MM.1S (cell line): ENCODE data around the gene BACE1.

Experiments
- DNase-seq: peaks from one replicate; pipeline ENCODE4 v3.0.0-alpha.2; 2015
- H2AFZ ChIP-seq: fragments of 300-600 bp; sonication (generic); 2 replicates; pipeline ENCODE4 v1.6.0; 2016; ENCODE audit warnings: antibody characterized with exemption, low read length
- H3F3A ChIP-seq: fragments of 300-600 bp; sonication (generic); 2 replicates; pipeline ENCODE4 v1.6.1; 2016; ENCODE audit warnings: mild to moderate bottlenecking, antibody characterized with exemption, low read length, moderate library complexity, mixed read lengths; ENCODE audit not compliant: insufficient read depth
- H3K27ac ChIP-seq: fragments of 300-600 bp; sonication (generic); 2 replicates; pipeline ENCODE4 v1.5.1; 2016; ENCODE audit warnings: mild to moderate bottlenecking, low read length
- H3K27me3 ChIP-seq: fragments of 300-600 bp; sonication (generic); replicated peaks from 2 replicates; pipeline ENCODE4 v1.6.0; 2016; ENCODE audit warnings: low read length; ENCODE audit not compliant: insufficient read depth
- H3K36me3 ChIP-seq: fragments of 300-600 bp; sonication (generic); replicated peaks from 2 replicates; pipeline ENCODE4 v1.6.1; 2016; ENCODE audit warnings: mild to moderate bottlenecking, low read length, mixed read lengths; ENCODE audit not compliant: insufficient read depth
- H3K4me1 ChIP-seq: fragments of 300-600 bp; sonication (generic); 2 replicates; pipeline ENCODE4 v1.6.1; 2016; ENCODE audit warnings: low read length, mixed read lengths
- H3K4me2 ChIP-seq: fragments of 300-600 bp; sonication (generic); 2 replicates; pipeline ENCODE4 v1.6.0; 2016; ENCODE audit warnings: low read depth, low read length
- H3K4me3 ChIP-seq: fragments of 300-600 bp; sonication (generic); 2 replicates; pipeline ENCODE4 v1.5.1; 2016; ENCODE audit warnings: low read length, mixed read lengths
- H3K79me2 ChIP-seq: fragments of 300-600 bp; sonication (generic); 2 replicates; pipeline ENCODE4 v1.6.1; 2016; ENCODE audit warnings: mixed run types, low read length, mixed read lengths
- H3K9ac ChIP-seq: fragments of 300-600 bp; sonication (generic); 2 replicates; pipeline ENCODE4 v1.6.1; 2016; ENCODE audit warnings: low read length, mixed read lengths
- H3K9me2 ChIP-seq: fragments of 300-600 bp; sonication (generic); replicated peaks from 2 replicates; pipeline ENCODE4 v1.6.1; 2016; ENCODE audit warnings: mild to moderate bottlenecking, low read length, mixed read lengths; ENCODE audit not compliant: insufficient read depth
- H3K9me3 ChIP-seq: fragments of 300-600 bp; sonication (generic); replicated peaks from 2 replicates; pipeline ENCODE4 v1.6.1; 2016; ENCODE audit warnings: mild to moderate bottlenecking, low read length, mixed read lengths; ENCODE audit not compliant: insufficient read depth
- H4K20me1 ChIP-seq: fragments of 300-600 bp; sonication (generic); 2 replicates; pipeline ENCODE4 v1.6.1; 2016; ENCODE audit warnings: mild to moderate bottlenecking, low read length, moderate library complexity, mixed read lengths; ENCODE audit not compliant: insufficient read depth
- EZH2 ChIP-seq: fragments of 300-600 bp; sonication (generic); optimal IDR thresholded peaks from 2 replicates; pipeline ENCODE3; 2017; ENCODE audit warnings: low read depth, mild to moderate bottlenecking, antibody characterized with exemption, low read length, mixed read lengths
- EZH2phosphoT487 ChIP-seq: fragments of 300-600 bp; sonication (generic); IDR thresholded peaks from 2 replicates; pipeline ENCODE4 v1.6.1; 2018; ENCODE audit warnings: antibody characterized with exemption, low read length
- TF ChIP-seq, protein P1 (sequence below): fragments of 300-600 bp; sonication (generic); IDR thresholded peaks from 2 replicates; pipeline ENCODE4 v1.5.1; 2016; ENCODE audit warnings: antibody characterized with exemption, low read length, mixed read lengths

The BACE1 gene

DNA sequence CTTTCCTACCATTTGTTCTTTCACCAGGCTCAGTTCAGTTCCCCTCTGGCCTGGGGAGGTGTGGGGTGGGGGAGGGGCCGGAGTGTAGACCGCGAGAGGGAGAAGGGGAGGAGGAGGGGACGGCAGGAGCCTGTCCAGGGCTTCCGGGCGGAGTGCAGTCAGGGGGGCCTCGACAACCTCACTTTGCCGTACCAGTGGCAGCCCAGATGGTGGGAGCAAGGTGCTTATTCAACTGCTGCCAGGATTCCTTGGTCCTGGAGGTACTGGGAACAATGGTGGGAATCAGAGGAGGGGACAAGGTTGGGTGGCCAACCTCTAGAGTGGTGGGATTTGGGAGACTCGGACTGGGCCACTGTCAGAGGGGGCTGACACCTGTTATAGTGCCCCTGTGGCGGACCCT is 1.2 kb downstream of the BACE1 start:
- no peak overlapping the region for H3K4me3 ChIP-seq
- no peak overlapping the region for H2AFZ ChIP-seq
- no peak overlapping the region for H3K27ac ChIP-seq
- no peaks in the 10 kb centered on the region for H3K4me1 ChIP-seq
- no peaks in the 10 kb centered on the region for H3K9me2 ChIP-seq
- H3K9ac ChIP-seq = no peak overlapping the region
- no peaks in the 10 kb centered on the region for H3K79me2 ChIP-seq
- no peak for DNase-seq
- H3K27me3 ChIP-seq = no peaks in the 10 kb centered on the region; the same call in none of the 2 replicates
- TF ChIP-seq, protein P1, sequence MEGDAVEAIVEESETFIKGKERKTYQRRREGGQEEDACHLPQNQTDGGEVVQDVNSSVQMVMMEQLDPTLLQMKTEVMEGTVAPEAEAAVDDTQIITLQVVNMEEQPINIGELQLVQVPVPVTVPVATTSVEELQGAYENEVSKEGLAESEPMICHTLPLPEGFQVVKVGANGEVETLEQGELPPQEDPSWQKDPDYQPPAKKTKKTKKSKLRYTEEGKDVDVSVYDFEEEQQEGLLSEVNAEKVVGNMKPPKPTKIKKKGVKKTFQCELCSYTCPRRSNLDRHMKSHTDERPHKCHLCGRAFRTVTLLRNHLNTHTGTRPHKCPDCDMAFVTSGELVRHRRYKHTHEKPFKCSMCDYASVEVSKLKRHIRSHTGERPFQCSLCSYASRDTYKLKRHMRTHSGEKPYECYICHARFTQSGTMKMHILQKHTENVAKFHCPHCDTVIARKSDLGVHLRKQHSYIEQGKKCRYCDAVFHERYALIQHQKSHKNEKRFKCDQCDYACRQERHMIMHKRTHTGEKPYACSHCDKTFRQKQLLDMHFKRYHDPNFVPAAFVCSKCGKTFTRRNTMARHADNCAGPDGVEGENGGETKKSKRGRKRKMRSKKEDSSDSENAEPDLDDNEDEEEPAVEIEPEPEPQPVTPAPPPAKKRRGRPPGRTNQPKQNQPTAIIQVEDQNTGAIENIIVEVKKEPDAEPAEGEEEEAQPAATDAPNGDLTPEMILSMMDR = no peak
- TF ChIP-seq EZH2phosphoT487 = no peak
- TF ChIP-seq EZH2 = no peak
- H3F3A ChIP-seq = no peaks in the 10 kb centered on the region
- no peaks in the 10 kb centered on the region for H3K9me3 ChIP-seq
- H3K4me2 ChIP-seq = no peak overlapping the region
- no peaks in the 10 kb centered on the region for H4K20me1 ChIP-seq
- no peaks in the 10 kb centered on the region for H3K36me3 ChIP-seq

DNA sequence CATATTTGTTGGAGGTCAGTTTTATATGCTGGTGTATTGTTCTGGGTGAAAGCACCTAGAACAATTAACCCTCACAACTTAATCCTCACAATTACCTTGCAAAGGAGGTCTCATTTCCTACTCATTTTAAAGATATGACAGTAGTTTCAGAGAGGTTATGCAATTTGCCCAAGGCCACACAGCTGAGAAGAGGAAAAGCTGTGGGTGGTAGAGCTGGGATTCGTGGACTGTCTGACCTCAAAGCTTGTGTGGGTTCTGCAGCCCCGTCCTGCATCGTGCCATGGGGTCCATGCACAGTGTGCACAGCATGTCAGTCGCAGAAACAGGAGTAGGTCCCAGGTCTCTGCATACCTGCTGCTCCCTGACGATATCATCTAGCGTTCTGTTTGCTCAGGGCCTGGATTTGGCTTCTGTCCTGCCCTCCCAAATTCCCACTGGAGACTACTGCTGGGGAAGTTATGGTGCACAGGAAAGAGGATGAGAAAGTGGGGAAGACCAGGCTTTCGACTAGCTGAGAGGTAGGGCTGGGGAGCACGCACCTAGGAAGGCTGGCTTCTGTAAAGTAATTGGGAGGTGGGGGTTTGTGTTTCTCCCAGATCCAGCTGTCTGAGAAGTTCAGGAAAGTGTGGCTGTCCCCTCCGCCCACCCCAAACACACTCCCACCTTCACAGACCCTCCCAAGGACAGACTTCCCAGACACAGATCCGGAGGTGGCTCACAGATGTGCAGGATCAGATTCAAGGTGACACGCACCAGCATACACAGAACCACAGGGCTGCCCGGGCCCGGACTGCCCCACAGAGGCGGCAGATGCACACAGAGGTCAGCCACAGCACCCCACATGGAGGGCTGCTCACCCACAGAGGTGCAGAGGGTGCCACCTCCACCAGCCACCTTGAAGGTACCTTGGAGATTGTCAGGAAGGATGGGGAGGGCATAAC is 2.0 kb downstream of the BACE1 start:
- H3K4me1 ChIP-seq = no peaks in the 10 kb centered on the region
- H3K4me2 ChIP-seq = no peak overlapping the region
- no peaks in the 10 kb centered on the region; the same call in none of the 2 replicates for H3K27me3 ChIP-seq
- no peaks in the 10 kb centered on the region for H4K20me1 ChIP-seq
- no peaks in the 10 kb centered on the region for H3F3A ChIP-seq
- no peak overlapping the region for H2AFZ ChIP-seq
- H3K36me3 ChIP-seq = no peaks in the 10 kb centered on the region
- no peak for DNase-seq
- H3K4me3 ChIP-seq = no peak overlapping the region
- H3K9ac ChIP-seq = no peak overlapping the region
- no peak overlapping the region for H3K27ac ChIP-seq
- H3K9me3 ChIP-seq = no peaks in the 10 kb centered on the region
- H3K9me2 ChIP-seq = no peaks in the 10 kb centered on the region
- no peaks in the 10 kb centered on the region for H3K79me2 ChIP-seq
- TF ChIP-seq EZH2 (no peak), EZH2phosphoT487 (no peak)
- TF ChIP-seq, protein P1 = no peak

DNA sequence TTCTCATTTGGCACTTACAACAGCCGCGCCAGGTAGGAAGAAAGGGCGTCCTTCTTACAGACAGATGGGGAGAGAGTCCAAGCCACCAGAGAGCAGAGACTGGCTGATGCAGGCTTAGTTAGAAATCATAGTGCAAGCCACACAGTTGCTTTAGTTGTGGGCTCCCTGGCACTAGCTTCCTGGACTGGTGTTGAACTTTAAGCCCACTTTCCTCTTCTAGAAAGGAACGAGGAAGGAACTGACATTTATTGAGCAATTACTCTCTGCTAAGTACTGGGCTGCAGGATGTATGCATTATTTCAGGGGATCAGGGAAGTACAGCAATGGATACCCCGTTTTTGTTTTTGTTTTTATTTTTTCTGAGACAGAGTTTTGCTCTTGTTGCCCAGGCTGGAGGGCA is 3.0 kb downstream of the BACE1 start:
- Histone ChIP-seq H3K4me3 (no peak overlapping the region), H3K79me2 (no peaks in the 10 kb centered on the region)
- no peak for DNase-seq

More for the DNA sequence above, 3.0 kb downstream of the BACE1 start:
- Histone ChIP-seq H4K20me1 (no peaks in the 10 kb centered on the region), H2AFZ (no peak overlapping the region), H3K9me2 (no peaks in the 10 kb centered on the region), H3K9ac (no peak overlapping the region), H3K36me3 (no peaks in the 10 kb centered on the region), H3K9me3 (no peaks in the 10 kb centered on the region), H3K4me2 (no peak overlapping the region), H3K27me3 (no peaks in the 10 kb centered on the region; the same call in none of the 2 replicates), H3F3A (no peaks in the 10 kb centered on the region), H3K4me1 (no peaks in the 10 kb centered on the region), H3K27ac (no peak overlapping the region)
- TF ChIP-seq, protein P1 = no peak
- TF ChIP-seq EZH2 = no peak
- no peak for TF ChIP-seq EZH2phosphoT487
